IMR-90 (cell line): ENCODE measurements around the gene MMP14.

Experiments used
- BHLHE40 ChIP-seq: fragments of 150-350 bp; IDR thresholded peaks from 2 replicates; pipeline ENCODE4 v1.6.1; 2016; ENCODE audit warnings: mild to moderate bottlenecking, low read depth, low read length
- CEBPB ChIP-seq: IDR thresholded peaks from 2 replicates; pipeline ENCODE4 v1.6.1; 2012; ENCODE audit warnings: low read depth, low read length, improper control_type of control experiment
- CHD1 ChIP-seq: IDR thresholded peaks from 2 replicates; pipeline ENCODE4 v1.6.1; 2012; ENCODE audit warnings: low read depth, low read length, improper control_type of control experiment
- CTCF ChIP-seq: conservative IDR thresholded peaks from 2 replicates; pipeline ENCODE4 v1.5.1; 2012; ENCODE audit warnings: mild to moderate bottlenecking, low read depth, low read length, improper control_type of control experiment
- MAFK ChIP-seq: IDR thresholded peaks from 2 replicates; pipeline ENCODE4 v1.6.1; 2012; ENCODE audit warnings: low read depth, low read length, improper control_type of control experiment
- MXI1 ChIP-seq: IDR thresholded peaks from 2 replicates; pipeline ENCODE4 v1.6.1; 2012; ENCODE audit warnings: low read depth, mild to moderate bottlenecking, low read length, moderate library complexity, borderline replicate concordance
- POLR2A ChIP-seq: IDR thresholded peaks from 2 replicates; pipeline ENCODE4 v1.6.1; 2012; ENCODE audit warnings: mild to moderate bottlenecking, low read depth, low read length
- RAD21 ChIP-seq: IDR thresholded peaks from 2 replicates; pipeline ENCODE4 v1.6.1; 2012; ENCODE audit warnings: low read length, improper control_type of control experiment
- RCOR1 ChIP-seq: IDR thresholded peaks from 2 replicates; pipeline ENCODE4 v1.6.1; 2012; ENCODE audit warnings: mild to moderate bottlenecking, low read length, improper control_type of control experiment; ENCODE audit not compliant: insufficient replicate concordance
- SMC3 ChIP-seq: fragments of 150-350 bp; IDR thresholded peaks from 2 replicates; pipeline ENCODE4 v1.6.1; 2016; ENCODE audit warnings: low read depth, mild to moderate bottlenecking, antibody characterized with exemption, low read length, moderate library complexity
- USF2 ChIP-seq: fragments of 150-350 bp; IDR thresholded peaks from 2 replicates; pipeline ENCODE4 v1.6.1; 2017; ENCODE audit warnings: mild to moderate bottlenecking, antibody characterized with exemption, low read length, low read depth

GRCh38 chr14:22848351-22849164 is 12.2 kb downstream of the MMP14 start:
- TF ChIP-seq CTCF (no peak), RAD21 (no peak), POLR2A (peak; percentile 8), MXI1 (no peak), RCOR1 (no peak), MAFK (peak; percentile 92), CHD1 (no peak), BHLHE40 (no peak), SMC3 (no peak), CEBPB (peak; percentile 51), USF2 (no peak)
